NCI-H2196 treated with DMSO at 0.1 percent for 48 hours (cell line): ENCODE data around the gene ETS1.
A peak's percentile ranks its signal among the peaks of the same experiment; 100 is the strongest.

ENCODE experiments used
- DNase-seq: peaks from one replicate; lab custom pipeline; 2025; ENCODE audit not compliant: unreplicated experiment; lab: John Stamatoyannopoulos, UW

The ETS1 gene

GRCh38 chr11:128503245-128503991, 83.9 kb downstream of the ETS1 start:
- no peak for DNase-seq

- no peak for DNase-seq
Measured at GRCh38 chr11:128502726-128503125, 84.6 kb downstream of the ETS1 start.

- DNase-seq, result no peak
Measured at GRCh38 chr11:128501632-128502549, 85.5 kb downstream of the ETS1 start.

GRCh38 chr11:128501008-128501407, 86.3 kb downstream of the ETS1 start:
- DNase-seq, result no peak

GRCh38 chr11:128500493-128500892, 86.9 kb downstream of the ETS1 start:
- no peak for DNase-seq

- no peak for DNase-seq
Measured at GRCh38 chr11:128499613-128500253, 87.6 kb downstream of the ETS1 start.

- no peak for DNase-seq
Measured at GRCh38 chr11:128498721-128499245, 88.6 kb downstream of the ETS1 start.

GRCh38 chr11:128497776-128498095, 89.6 kb downstream of the ETS1 start:
- peak; percentile 59 for DNase-seq

GRCh38 chr11:128497061-128497775, 90.1 kb downstream of the ETS1 start:
- DNase-seq, result peak; percentile 89

- DNase-seq, result no peak
Measured at GRCh38 chr11:128496692-128497060, 90.7 kb downstream of the ETS1 start.

- peak; percentile 45 for DNase-seq
Measured at GRCh38 chr11:128496249-128496648, 91.1 kb downstream of the ETS1 start.

GRCh38 chr11:128494418-128495332, 92.7 kb downstream of the ETS1 start:
- no peak for DNase-seq

GRCh38 chr11:128493570-128493965, 93.8 kb downstream of the ETS1 start:
- DNase-seq, result no peak

- no peak for DNase-seq
Measured at GRCh38 chr11:128492903-128493569, 94.3 kb downstream of the ETS1 start.

- DNase-seq, result no peak
Measured at GRCh38 chr11:128492461-128492860, 94.9 kb downstream of the ETS1 start.

GRCh38 chr11:128491195-128491936, 96.0 kb downstream of the ETS1 start:
- DNase-seq, result no peak

GRCh38 chr11:128490092-128490491, 97.3 kb downstream of the ETS1 start:
- no peak for DNase-seq

- no peak for DNase-seq
Measured at GRCh38 chr11:128488471-128488870, 98.9 kb downstream of the ETS1 start.

GRCh38 chr11:128487978-128488377, 99.4 kb downstream of the ETS1 start:
- DNase-seq, result no peak
